Spleen (tissue), 11 donors: ENCODE results near the gene METTL8. TPM values are rescaled to one million over a fixed set of nuclear protein-coding genes. Genes with fewer than 3 reads are reported as not detected.
"Not testable (repeated sequence)": the region's sequence is repeated elsewhere in the genome, so short reads cannot be mapped to it uniquely, and the experiment has no call there.

Source experiments
- DNase-seq: peaks from one replicate; pipeline ENCODE4 v3.0.0-alpha.2; 2020
- H3K27ac ChIP-seq, 8 donors: fragments of 200-600 bp; sonication (generic) in 7 of 8; 1 replicate in 4 of 8; 2 replicates in 4 of 8; pipeline versions ENCODE4 v1.5.0 to v1.8.0; 2016 to 2021; ENCODE audit warnings: inconsistent platforms in 4 of 8, mild to moderate bottlenecking in 4 of 8, moderate library complexity in 1 of 8
- H3K27me3 ChIP-seq, 7 donors: fragments of 200-600 bp; sonication (generic) in 6 of 7; replicated peaks in 1 of 7; 1 replicate in 4 of 7; 2 replicates in 3 of 7; pipeline versions ENCODE4 v1.5.0 to v1.8.0; 2016 to 2021; ENCODE audit warnings: inconsistent platforms in 3 of 7, mild to moderate bottlenecking in 1 of 7
- H3K36me3 ChIP-seq, 6 donors: fragments of 200-600 bp; sonication (generic) in 5 of 6; 1 replicate in 4 of 6; 2 replicates in 2 of 6; pipeline versions ENCODE4 v1.5.0 to v1.8.0; 2016 to 2021; ENCODE audit warnings: inconsistent platforms in 2 of 6
- H3K4me1 ChIP-seq, 6 donors: fragments of 200-600 bp; sonication (generic) in 5 of 6; 1 replicate in 3 of 6; 2 replicates in 3 of 6; pipeline versions ENCODE4 v1.5.0 to v1.8.0; 2016 to 2021; ENCODE audit warnings: inconsistent platforms in 3 of 6
- H3K4me3 ChIP-seq, 8 donors: fragments of 200-600 bp; sonication (generic) in 7 of 8; 1 replicate in 4 of 8; 2 replicates in 4 of 8; pipeline versions ENCODE4 v1.5.0 to v1.8.0; 2016 to 2021; ENCODE audit warnings: inconsistent platforms in 4 of 8, mild to moderate bottlenecking in 4 of 8, moderate library complexity in 2 of 8
- H3K9me3 ChIP-seq, 8 donors: fragments of 200-600 bp; sonication (generic) in 7 of 8; 1 replicate in 4 of 8; 2 replicates in 4 of 8; pipeline versions ENCODE4 v1.5.0 to v1.8.0; 2016 to 2021; ENCODE audit warnings: inconsistent platforms in 4 of 8
- CTCF ChIP-seq, 11 experiments: fragments of 200-600 bp in 7 of 11; fragments of 450-650 bp in 4 of 11; sonication (generic) in 4 of 11; IDR thresholded peaks in 8 of 11; conservative IDR thresholded peaks in 3 of 11; 1 replicate in 7 of 11; 2 replicates in 4 of 11; pipeline versions ENCODE4 v1.4.0 to v1.8.0; 2016 to 2021; ENCODE audit warnings: antibody characterized with exemption in 11 of 11, inconsistent platforms in 4 of 11, mild to moderate bottlenecking in 1 of 11
- POLR2A ChIP-seq, 3 donors: fragments of 450-650 bp; IDR thresholded peaks; one replicate each; pipeline ENCODE4 v1.5.1; 2017; ENCODE audit warnings: antibody characterized with exemption in 3 of 3, mild to moderate bottlenecking in 1 of 3
- POLR2AphosphoS5 ChIP-seq, 3 donors: sonication (generic); formaldehyde crosslinking; IDR thresholded peaks; one replicate each; pipeline ENCODE4 v1.5.1; 2017; ENCODE audit warnings: antibody characterized with exemption in 3 of 3
- WGBS, 5 donors: extraction: QIAGEN DNeasy Blood & Tissue Kit in 3 of 5; methylation state at CpG; one replicate each; pipeline versions ENCODE4 v1.1.5 to v1.1.7; 2013 to 2018; 5-methylcytosine and 5-hydroxymethylcytosine counted together
- intact Hi-C: fragments of 100-400 bp; cut with DNase I; formaldehyde crosslinking; loops from one replicate; pipeline ENCODE4 v1.15.0; 2023; ENCODE audit warnings: low total_unique reads
- polyA plus RNA-seq, 3 donors: library from polyadenylated mRNA; stranded (reverse); fragments of 200-250 nt; gene quantifications; one replicate each; pipeline ENCODE4 v1.2.1, GENCODE V29; 2013
- total RNA-seq, 7 donors: library from RNA; depleted of rRNA in 3 of 7; stranded (reverse); fragments of >200 nt in 3 of 7; fragmentation: NEBNext Ultra II Directional in 4 of 7; extraction: Animal tissue kit (Norgen Biotek cat#: 25700) in 4 of 7; gene quantifications; one replicate each; pipeline versions ENCODE4 v1.1.0 to v1.2.1, GENCODE V29; 2016 to 2021
- donor health status: healthy with polysubstance abuse.
- donor health status: DM: no; HTN: no; CAD: no; lungs with moderate emphysema.
- donor health status: DM: no; HTN: no; CAD: no.
- donor health status: Bipolar disorder and iron deficiency.
- donor health status: healthy.
- donor health status: DM: no; HTN: no; CAD: no.
- donor health status: DM: yes; HTN: yes; CAD: no.

METTL8 gene
- total and polyA plus RNA-seq, 10 donors = 15.4 to 48.7 (median 24.7) TPM

DNA sequence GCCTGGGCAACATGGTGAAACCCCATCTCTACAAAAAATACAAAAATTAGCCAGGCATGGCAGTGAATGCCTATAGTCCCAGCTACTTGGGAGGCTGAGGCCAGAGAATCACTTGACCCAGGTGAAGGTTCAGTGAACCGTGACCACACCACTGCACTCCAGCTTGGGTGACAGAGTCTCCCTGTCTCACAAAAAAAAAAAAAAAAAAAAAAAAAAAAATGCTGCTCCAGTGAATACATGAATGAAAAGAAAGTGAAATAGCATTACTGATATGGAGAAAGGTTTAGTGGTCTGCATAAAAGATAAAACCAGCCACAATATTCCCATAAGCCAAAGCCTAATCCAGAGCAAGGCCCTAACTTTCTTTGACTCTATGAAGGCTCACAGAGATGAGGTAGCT lies 44.5 kb downstream of the METTL8 start:
- no peak overlapping the region for H3K4me3 ChIP-seq
- no peak for TF ChIP-seq CTCF (IDR thresholded peaks at IDR 0.05 in 8 of 11, conservative IDR thresholded peaks at IDR 0.05 in 3 of 11)
- TF ChIP-seq POLR2A (IDR thresholded peaks at IDR 0.05) = no peak
- intact Hi-C loops = no loop called here
- 43 to 90% (median 81%) methylated on average over 1 of the region's 1 CpG for WGBS, 5 donors
- no peaks in the 10 kb centered on the region for H3K9me3 ChIP-seq
- no peak for DNase-seq
- no peak overlapping the region for H3K27ac ChIP-seq
- H3K4me1 ChIP-seq = peaks cover 0 to 44% (median 5%) of the 10 kb centered on the region in 6 donors
- no peaks in the 10 kb centered on the region for H3K27me3 ChIP-seq
- H3K36me3 ChIP-seq = no peaks in the 10 kb centered on the region

- TF ChIP-seq CTCF (IDR thresholded peaks at IDR 0.05 in 8 of 11, conservative IDR thresholded peaks at IDR 0.05 in 3 of 11) = no peak
- TF ChIP-seq POLR2A (IDR thresholded peaks at IDR 0.05) = no peak
- TF ChIP-seq POLR2AphosphoS5 (IDR thresholded peaks at IDR 0.05) = no peak
- WGBS, 5 donors = 93 to 100% (median 96%) methylated on average over 7 of the region's 7 CpGs
- H3K27me3 ChIP-seq = no peaks in the 10 kb centered on the region
- intact Hi-C loops = no loop called here
- H3K4me3 ChIP-seq = no peak overlapping the region
- H3K9me3 ChIP-seq = peaks cover 0 to 5% (median 2%) of the 10 kb centered on the region in 8 donors
- peaks cover 0 to 30% (median 0%) of the 10 kb centered on the region in 6 donors for H3K4me1 ChIP-seq
- no peaks in the 10 kb centered on the region for H3K36me3 ChIP-seq
- DNase-seq = no peak
- no peak overlapping the region for H3K27ac ChIP-seq
These were observed 46.7 kb downstream of the METTL8 start for GRCh38 chr2:171387052-171387451.

GRCh38 chr2:171386627-171387026 lies 47.2 kb downstream of the METTL8 start:
- Histone ChIP-seq H3K27me3 (no peaks in the 10 kb centered on the region), H3K27ac (no peak overlapping the region), H3K4me3 (no peak overlapping the region), H3K36me3 (no peaks in the 10 kb centered on the region), H3K9me3 (peaks cover 0 to 9% (median 2%) of the 10 kb centered on the region in 8 donors), H3K4me1 (peaks cover 0 to 30% (median 0%) of the 10 kb centered on the region in 6 donors)
- no peak for TF ChIP-seq CTCF (IDR thresholded peaks at IDR 0.05 in 8 of 11, conservative IDR thresholded peaks at IDR 0.05 in 3 of 11)
- TF ChIP-seq POLR2AphosphoS5 (IDR thresholded peaks at IDR 0.05) = no peak
- no peak for TF ChIP-seq POLR2A (IDR thresholded peaks at IDR 0.05)
- intact Hi-C loops = no loop called here
- WGBS, 5 donors = 83 to 90% (median 88%) methylated on average over 9 to 10 of the region's 10 CpGs
- DNase-seq = no peak

DNA sequence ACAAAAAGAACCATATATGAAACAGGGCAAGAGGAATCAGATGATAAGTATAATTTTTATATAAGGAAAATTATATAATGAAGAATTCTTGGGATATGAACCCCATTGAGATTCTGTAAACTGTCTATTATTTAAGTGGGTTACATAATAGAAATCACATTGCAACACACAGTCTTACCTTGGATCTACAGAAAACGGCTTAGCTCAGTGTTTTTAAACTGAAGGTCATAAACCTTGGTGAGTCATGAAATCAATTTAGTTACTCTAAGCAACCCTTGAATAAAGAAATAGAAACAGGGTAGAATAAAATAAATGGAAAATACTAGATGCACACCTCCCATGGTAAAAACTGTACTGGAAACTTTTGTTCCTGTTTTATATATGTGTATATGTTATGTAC lies 50.7 kb downstream of the METTL8 start:
- TF ChIP-seq POLR2A (IDR thresholded peaks at IDR 0.05) (no peak), POLR2AphosphoS5 (IDR thresholded peaks at IDR 0.05) (no peak), CTCF (IDR thresholded peaks at IDR 0.05 in 8 of 11, conservative IDR thresholded peaks at IDR 0.05 in 3 of 11) (no peak)
- Histone ChIP-seq H3K4me1 (peaks cover 0 to 13% (median 0%) of the 10 kb centered on the region in 6 donors), H3K27me3 (no peaks in the 10 kb centered on the region), H3K4me3 (no peak overlapping the region), H3K9me3 (peaks cover 0 to 39% (median 28%) of the 10 kb centered on the region in 8 donors), H3K27ac (no peak overlapping the region), H3K36me3 (no peaks in the 10 kb centered on the region)
- 46 to 76% (median 56%) methylated on average over 1 of the region's 1 CpG for WGBS, 5 donors
- no peak for DNase-seq
- intact Hi-C loops = no loop called here

- H3K27ac ChIP-seq, H3K36me3 ChIP-seq, H3K4me3 ChIP-seq, H3K27me3 ChIP-seq, intact Hi-C loops, DNase-seq, H3K4me1 ChIP-seq: not testable (repeated sequence)
- WGBS, 5 donors = 95 to 100% (median 100%) methylated on average over 1 of the region's 1 CpG
- H3K9me3 ChIP-seq = peaks cover 0 to 46% (median 37%) of the 10 kb centered on the region in 8 donors
These were observed 51.6 kb downstream of the METTL8 start for GRCh38 chr2:171382175-171382574.

GRCh38 chr2:171377852-171378251 lies 55.9 kb downstream of the METTL8 start:
- H3K4me1 ChIP-seq, intact Hi-C loops, H3K27me3 ChIP-seq, DNase-seq, H3K27ac ChIP-seq, H3K36me3 ChIP-seq, H3K4me3 ChIP-seq: not testable (repeated sequence)
- peaks cover 0 to 56% (median 47%) of the 10 kb centered on the region in 8 donors for H3K9me3 ChIP-seq
